Stimulated activated CD4-positive, alpha-beta T cell treated with anti-CD3 and anti-CD28 coated beads, TNF-alpha, amount 100 ng/mL, for 1 hour (primary cell): ENCODE results near the gene THSD7B.

Experiments used
- DNase-seq, 3 donors: peaks; one replicate each; pipeline ENCODE4 v3.0.0-alpha.2; 2020; ENCODE audit warnings: low read depth in 3 of 3, low spot score in 1 of 3

The THSD7B gene

GRCh38 chr2:136798766-136799165 lies 33.4 kb downstream of the THSD7B start:
- no peak for DNase-seq

DNA sequence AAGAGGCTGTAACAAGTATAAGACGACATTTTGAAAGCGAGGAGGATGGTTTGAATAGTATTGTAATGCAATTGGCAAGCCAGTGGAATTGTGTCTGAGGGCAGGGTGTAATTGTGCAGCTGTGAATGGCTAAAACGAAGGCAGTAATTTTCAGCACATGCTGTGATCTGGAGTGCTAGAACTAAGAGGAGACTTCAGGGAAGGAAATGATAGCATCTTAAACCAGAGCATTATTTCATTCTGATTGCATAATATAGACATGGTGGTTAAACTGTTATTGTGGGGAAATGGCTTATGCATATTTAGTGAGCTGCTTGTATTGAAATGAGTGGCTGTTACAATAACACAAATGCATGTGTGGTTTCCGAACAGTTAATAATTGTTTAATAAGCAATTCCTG lies 36.3 kb downstream of the THSD7B start:
- no peak for DNase-seq

DNA sequence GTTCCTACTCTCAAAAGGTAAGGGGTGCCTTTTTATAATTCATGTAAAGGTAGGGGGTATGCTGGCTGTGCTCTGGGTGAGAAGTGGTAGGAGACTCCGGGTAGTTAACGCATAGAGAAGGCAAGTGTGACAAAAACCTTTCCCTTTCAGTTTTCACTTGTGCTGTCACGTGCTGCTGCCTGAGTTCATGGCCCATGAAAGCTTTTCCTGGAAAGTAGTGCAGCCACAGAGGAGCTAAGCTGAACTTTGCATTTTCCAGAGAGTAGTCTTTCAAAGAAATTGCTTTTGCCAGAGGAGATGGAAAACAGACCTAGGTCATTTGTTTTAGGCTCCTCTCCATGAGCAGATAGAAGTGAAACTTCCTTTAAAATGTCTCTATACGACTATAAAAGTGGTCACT lies 44.7 kb downstream of the THSD7B start:
- DNase-seq: no peak

GRCh38 chr2:136818839-136819238 lies 53.5 kb downstream of the THSD7B start:
- no peak for DNase-seq

GRCh38 chr2:136823291-136823690 lies 57.9 kb downstream of the THSD7B start:
- no peak for DNase-seq

DNA sequence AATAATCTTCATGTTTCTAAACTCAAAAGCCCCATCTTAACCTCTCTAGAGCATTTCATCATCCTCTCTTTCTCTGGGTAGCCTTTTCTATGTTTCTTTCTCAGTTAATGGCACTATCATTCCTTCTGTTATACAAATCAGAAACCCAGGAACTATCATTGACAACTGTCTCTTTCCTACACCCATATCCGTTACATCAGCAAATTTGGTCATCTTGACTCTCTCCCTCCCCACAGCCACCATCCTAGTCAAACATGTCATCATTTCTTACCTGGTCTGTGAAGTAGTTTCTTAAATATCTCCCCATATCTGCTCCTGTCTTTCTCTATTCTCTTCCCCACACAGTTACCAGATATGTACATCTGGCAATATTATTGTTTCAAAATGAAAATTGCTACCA lies 62.8 kb downstream of the THSD7B start:
- no peak for DNase-seq

GRCh38 chr2:136828774-136829173 lies 63.4 kb downstream of the THSD7B start:
- DNase-seq: no peak

- DNase-seq: no peak
These were observed 79.2 kb downstream of the THSD7B start for GRCh38 chr2:136844546-136844945.

GRCh38 chr2:136858656-136859055 lies 93.3 kb downstream of the THSD7B start:
- no peak for DNase-seq

GRCh38 chr2:136860443-136860958 lies 95.2 kb downstream of the THSD7B start:
- no peak for DNase-seq

GRCh38 chr2:136863468-136863867 lies 98.1 kb downstream of the THSD7B start:
- no peak for DNase-seq

DNA sequence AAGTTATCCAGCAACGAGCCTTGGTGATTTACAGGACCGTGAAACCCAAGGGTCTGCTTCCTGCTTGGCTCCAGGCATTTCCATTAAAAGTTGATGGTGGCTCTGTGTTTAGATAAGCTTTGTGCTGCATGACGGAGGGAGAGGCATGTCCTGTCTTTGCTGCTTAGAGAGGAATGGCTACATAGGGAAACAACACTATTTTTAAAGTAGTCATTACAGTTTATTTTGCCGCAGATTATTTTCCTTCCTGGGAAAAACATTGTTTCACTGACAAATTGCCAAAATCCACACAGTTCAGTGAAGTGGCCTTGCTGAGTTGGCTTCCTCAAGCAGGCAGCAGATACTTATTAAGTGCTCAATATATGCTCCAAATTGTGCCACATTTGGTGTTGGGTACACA lies 98.5 kb downstream of the THSD7B start:
- DNase-seq: no peak

GRCh38 chr2:136871424-136871823 lies 106.1 kb downstream of the THSD7B start:
- DNase-seq: no peak

DNA sequence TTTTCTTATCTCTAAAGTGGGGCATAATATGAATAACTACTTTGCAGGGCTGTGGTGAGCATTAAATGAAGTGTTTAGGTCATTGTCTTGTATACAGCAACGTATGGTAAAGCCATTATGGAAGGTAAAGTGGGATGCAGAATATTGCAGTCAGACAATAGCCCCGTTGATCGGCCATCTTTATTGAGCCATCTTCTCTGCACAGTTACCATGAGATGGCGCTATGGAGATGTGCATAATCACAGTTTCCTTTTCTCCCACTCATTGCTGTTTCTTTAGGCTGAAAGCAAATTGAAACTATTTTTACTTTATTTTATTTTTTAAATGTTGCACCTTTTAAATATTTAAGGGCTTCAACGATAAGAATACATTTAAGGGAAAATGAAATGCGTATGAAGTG lies 108.9 kb downstream of the THSD7B start:
- DNase-seq: no peak

DNA sequence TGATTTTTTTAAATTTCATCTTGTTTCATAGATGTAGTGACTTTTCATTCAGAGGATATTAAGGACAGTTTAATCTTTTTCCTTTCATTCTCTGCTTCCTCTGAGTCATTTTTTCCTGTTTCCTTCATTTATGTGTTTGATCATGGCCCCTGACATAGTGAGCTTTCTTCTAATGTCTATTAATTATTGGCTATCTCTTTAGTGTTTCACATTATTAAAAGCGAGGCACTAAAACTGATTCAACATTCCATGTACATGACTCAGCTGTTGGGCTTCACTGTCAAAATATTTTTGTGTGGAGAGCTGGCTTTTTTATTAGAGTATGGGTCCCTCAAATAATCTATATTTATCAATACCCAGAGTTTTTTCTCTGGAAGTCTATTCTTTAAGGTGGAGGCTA lies 125.8 kb downstream of the THSD7B start:
- no peak for DNase-seq

- DNase-seq: no peak
These were observed 128.8 kb downstream of the THSD7B start for GRCh38 chr2:136894007-136894634.

- no peak for DNase-seq
These were observed 136.4 kb downstream of the THSD7B start for GRCh38 chr2:136901732-136902131.

DNA sequence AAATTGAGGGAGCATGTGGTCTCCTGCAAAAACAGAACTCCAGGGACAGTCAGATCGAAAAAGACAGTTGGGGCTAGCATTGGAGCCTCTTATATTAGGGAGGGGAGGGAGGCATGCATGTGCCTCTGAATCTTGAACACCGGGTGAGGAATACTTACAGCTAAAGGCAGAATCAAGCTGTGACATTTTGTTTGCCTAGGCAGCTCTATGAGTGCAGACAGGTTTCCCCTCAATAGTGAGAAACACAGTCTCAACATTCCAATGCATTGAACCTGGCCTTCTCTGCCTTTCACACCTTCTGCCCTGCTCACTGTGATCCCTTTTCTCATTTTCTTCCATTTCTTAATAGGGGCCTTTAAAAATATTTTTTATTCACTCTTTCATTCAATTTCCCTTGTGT lies 140.4 kb downstream of the THSD7B start:
- DNase-seq: no peak

DNA sequence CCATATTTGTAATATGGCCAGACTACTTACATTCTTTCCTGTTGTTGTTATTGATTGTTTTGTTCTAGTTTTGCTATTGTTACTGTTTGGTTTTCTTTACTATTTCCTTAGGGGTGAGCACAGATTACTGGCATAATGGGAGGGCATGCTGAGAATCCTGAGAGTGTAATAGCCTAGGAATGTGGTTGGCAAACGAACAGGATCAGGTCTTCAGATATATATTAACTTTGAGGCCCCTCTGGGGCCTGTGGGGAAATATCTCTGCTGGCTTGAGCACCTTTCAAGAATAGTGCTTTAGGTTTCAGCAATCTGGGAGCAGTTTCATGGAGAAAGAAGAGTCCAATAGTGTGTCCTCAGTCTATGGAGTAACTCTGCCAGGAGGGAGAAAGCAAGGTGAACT lies 144.4 kb downstream of the THSD7B start:
- DNase-seq: no peak

- DNase-seq: no peak
These were observed 150.8 kb downstream of the THSD7B start for GRCh38 chr2:136916131-136916530.

- DNase-seq: no peak
These were observed 152.1 kb downstream of the THSD7B start for GRCh38 chr2:136917411-136917881.

- no peak for DNase-seq
These were observed 154.3 kb downstream of the THSD7B start for GRCh38 chr2:136919682-136920081.

DNA sequence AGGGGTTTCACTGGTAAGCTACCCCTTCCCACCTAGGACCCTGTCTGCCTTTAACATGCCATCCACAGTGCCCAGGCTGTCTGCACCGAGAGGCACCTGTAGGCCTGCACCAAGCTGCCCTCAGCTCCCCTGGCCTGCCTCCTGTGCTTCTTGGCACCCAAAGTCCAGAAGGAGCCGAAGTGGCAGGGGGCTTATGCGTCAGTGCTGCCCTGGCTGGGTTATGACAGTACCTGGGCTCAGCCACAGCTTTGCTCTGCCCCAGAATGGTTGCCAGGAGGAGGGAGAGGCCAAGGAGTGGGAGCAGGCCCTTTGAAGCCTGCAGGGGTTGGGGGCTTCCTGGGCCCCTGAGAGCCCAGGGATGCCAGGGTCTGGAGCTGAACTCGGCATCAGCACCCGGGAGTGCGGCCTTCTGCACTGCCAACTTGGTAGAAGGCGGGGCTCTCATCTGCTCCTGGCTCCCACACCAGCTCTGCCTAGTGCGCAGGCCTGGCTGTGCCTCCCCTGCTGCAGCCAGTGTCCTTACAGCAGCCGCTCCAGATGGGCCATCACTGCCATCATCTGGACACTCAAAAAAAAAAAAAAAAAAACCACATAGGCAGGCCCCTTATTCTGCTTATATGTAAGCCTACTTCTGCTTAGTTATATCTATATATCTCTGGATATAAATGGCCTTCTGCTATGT lies 155.4 kb downstream of the THSD7B start:
- DNase-seq: no peak
